ENCODE results near the gene BRSK2. TPM values are rescaled to one million over a fixed set of nuclear protein-coding genes. Genes with fewer than 3 reads are reported as not detected.

The BRSK2 gene
- total RNA-seq, 1 experiment from 2014 or later = 0.76 TPM

- no peak for DNase-seq (ENCODE audit: low spot score)
Measured at GRCh38 chr11:1468002-1468401, 78.3 kb downstream of the BRSK2 start.

GRCh38 chr11:1468473-1469066 lies 78.8 kb downstream of the BRSK2 start:
- DNase-seq (ENCODE audit: low spot score) = no peak

- DNase-seq (ENCODE audit: low spot score) = no peak
Measured at GRCh38 chr11:1469287-1469910, 79.7 kb downstream of the BRSK2 start.

- no peak for DNase-seq (ENCODE audit: low spot score)
Measured at GRCh38 chr11:1469911-1470680, 80.4 kb downstream of the BRSK2 start.

GRCh38 chr11:1470681-1471611 lies 81.2 kb downstream of the BRSK2 start:
- no peak for DNase-seq (ENCODE audit: low spot score)

- no peak for DNase-seq (ENCODE audit: low spot score)
Measured at GRCh38 chr11:1471736-1472135, 82.0 kb downstream of the BRSK2 start.

GRCh38 chr11:1472180-1473005 lies 82.7 kb downstream of the BRSK2 start:
- no peak for DNase-seq (ENCODE audit: low spot score)

- DNase-seq (ENCODE audit: low spot score) = no peak
Measured at GRCh38 chr11:1473011-1473628, 83.4 kb downstream of the BRSK2 start.

- DNase-seq (ENCODE audit: low spot score) = no peak
Measured at GRCh38 chr11:1473786-1474185, 84.1 kb downstream of the BRSK2 start.

DNA sequence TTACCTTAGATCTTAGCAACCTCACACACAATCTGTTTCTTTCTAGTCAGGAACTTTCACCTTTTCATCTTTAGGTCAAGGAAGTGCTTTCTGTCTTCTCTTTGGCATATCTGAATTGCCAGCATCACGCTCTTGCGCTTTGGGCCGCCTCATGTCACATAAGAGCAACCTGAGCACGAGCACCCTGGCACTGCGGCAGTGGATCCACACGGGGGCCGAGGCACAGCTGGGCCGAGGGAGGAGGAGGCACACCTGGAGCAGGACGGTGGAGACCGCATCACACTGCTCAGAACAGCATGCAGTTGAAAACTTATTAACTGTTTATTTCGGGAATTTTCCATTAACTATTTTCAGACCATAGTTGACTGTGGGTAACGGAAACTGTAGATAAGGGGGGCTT lies 86.1 kb downstream of the BRSK2 start:
- DNase-seq (ENCODE audit: low spot score) = no peak

DNA sequence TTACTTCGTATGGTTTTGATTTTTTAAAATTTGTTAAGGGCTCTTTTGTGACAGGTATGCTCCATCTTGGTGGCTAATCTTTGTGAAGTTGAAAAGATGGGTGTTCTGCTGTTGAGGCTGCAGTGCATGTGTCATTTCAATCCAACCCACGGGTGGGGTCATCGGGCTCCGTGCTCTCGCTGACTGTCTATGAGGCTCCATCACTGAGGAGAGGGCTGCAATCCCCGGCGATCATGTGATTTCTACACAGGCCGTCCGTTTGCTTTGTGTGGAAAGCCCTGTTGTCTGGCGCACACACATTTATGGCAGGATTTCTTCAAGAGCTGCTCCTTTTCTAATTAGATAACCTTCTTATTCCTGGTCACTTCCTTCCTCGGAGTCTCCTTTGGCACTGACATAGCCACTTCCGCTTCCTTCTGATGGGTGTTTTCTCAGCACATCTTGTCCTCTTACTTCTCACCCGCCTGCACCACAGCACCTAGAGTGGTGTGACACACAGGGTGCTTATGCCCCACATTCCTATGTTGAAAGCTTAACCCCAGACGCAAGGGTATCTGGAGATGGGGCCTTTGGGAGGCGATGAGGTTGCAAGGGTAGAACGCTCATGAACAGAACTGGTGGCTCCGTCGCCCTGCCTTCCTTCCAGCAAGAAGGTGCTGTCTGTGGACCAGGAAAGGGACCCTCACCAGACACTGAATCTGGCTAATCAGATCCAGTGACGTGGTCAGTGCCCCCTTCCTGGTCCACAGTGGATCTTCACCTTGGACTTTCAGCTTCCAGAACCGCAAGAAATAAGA lies 87.4 kb downstream of the BRSK2 start:
- no peak for DNase-seq (ENCODE audit: low spot score)

DNA sequence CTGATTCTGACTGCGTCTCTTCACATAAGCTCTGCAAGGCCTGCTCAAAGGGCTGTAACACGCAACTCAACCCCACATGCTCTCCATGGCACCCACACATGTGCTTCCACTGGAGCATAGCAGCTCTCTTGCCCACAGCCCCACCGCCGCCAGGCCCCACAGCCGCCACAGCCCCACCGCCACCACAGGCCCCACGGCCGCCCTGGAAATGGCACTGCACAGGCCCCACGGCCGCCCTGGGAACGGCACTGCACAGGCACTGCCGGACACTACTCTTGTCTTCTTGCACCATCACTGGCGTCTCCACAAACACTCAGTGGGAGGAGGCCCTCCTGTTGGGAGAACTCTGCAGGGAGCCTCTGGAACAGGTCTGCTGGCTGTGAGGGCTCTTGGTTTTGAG lies 88.3 kb downstream of the BRSK2 start:
- no peak for DNase-seq (ENCODE audit: low spot score)

DNA sequence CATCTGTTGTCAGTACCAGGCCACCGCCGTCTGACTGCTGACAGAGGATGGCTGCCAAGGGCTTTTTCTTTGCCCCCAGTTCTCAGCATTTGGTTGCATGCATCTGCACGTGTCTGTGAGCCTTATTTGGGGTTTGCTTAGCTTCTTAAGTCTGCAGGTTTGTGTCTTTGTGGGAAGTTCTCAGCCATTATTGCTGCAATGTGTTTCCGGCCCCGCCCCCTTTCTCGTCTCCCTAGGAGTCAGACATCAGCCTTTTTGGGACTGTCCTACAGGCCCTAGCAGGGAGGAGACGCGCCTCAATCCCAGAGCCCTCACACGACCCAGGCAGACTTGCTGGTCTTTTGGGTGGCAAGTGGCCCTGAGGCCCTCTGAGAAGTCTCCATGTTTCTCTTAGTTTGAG lies 88.8 kb downstream of the BRSK2 start:
- no peak for DNase-seq (ENCODE audit: low spot score)

GRCh38 chr11:1479006-1479677 lies 89.4 kb downstream of the BRSK2 start:
- no peak for DNase-seq (ENCODE audit: low spot score)

DNA sequence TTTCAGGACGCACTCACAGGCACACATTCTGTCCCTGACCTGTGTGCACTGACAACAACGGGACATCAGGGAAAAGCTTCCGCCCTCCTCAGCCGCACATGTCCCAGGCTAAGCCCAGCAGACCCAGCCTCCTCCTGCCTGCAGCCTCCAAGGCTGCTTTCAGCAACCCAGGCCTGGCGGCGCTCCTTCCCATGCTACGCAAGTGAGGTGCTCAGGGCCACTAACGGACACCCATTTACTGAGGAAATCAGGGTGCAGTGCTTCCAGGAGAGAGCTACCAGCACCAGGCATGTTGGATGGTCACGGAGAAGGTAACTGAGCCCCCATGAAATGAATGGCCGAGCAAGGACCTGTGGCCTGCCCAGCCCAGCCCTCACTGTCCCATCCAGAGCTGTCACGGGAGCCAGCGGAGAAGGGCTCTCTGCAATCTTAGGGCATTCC lies 90.0 kb downstream of the BRSK2 start:
- no peak for DNase-seq (ENCODE audit: low spot score)

GRCh38 chr11:1480191-1480554 lies 90.4 kb downstream of the BRSK2 start:
- DNase-seq (ENCODE audit: low spot score) = no peak

DNA sequence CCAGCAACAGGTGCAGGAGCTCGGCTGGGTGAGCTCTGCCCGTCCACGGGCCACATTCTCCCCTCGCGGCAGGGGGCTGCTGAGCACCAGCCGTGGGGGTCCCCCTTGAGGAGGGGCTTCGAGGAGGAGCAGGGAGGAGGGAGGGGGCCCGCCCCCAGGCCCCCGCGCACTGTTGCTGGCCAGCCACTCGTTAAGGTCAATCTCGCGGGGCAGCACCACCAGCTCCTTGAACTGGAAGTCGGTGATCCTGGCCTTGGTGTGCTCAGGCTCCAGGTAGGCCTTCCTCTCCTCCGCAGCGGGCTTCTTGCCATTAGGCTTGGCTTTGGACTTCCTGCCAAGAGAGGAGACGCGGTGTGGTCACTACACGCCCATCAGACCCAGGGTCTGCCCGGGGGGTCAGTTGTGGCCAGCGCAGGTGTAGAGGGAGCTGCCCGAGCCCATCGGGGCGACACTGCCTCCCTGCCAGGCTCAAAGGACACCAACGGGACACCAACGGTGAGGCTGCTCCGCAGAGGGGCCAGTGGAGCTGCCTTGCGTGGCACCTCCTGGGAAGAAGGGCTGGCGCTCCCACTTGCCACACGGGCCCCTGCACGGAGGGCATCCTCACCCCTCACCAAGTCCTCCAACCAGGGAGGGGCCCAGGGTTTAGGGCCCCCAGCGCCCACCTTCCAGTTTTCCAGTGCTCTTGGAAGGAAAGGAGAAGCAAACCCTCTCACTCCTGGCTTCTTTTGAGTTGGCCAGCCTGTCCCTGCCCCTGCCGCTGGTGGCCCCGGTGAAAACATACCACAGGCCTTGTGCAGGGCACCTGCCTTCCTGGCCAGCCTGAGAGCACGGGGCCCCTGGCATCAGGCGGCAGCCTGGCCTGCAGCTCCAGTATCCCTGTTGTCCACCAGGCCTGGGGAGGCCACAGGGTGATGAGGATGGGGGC lies 91.1 kb downstream of the BRSK2 start:
- no peak for DNase-seq (ENCODE audit: low spot score)

- no peak for DNase-seq (ENCODE audit: low spot score)
Measured at GRCh38 chr11:1481483-1481825, 91.7 kb downstream of the BRSK2 start.
